Astrocyte of the hippocampus (primary cell): Measurements from ENCODE around the gene ST6GALNAC3.

ENCODE experiments used
- DNase-seq: peaks from one replicate; pipeline ENCODE4 v3.0.0; 2011; ENCODE audit warnings: low read depth, low spot score

ST6GALNAC3 gene

DNA sequence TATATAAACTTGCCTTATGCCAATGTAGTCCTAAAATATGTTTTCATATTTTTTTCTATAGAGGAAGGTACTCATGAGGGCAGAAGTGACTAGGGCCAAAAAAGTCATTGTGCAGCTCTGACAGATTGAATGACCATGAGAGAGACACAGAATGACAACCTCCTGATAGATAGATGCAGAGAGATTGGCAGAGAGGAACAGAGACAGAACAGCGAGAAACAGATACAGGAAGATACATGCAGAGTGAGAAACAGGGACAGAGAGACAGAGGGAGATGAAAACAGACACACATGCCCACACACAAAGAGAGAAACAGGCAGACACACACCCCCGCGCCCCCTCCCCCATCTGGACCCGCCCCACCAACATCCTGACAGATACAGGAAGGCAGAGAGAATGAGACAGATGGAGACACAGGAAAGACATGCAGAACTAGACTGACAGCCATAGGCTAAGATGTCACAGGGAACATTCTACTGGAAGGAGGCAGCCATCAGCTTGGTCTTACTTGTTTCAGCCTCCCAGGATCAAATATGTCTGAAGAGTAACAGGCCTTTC, 211.1 kb downstream of the ST6GALNAC3 start:
- DNase-seq, result no peak

GRCh38 chr1:76287917-76288316, 213.4 kb downstream of the ST6GALNAC3 start:
- no peak for DNase-seq

DNA sequence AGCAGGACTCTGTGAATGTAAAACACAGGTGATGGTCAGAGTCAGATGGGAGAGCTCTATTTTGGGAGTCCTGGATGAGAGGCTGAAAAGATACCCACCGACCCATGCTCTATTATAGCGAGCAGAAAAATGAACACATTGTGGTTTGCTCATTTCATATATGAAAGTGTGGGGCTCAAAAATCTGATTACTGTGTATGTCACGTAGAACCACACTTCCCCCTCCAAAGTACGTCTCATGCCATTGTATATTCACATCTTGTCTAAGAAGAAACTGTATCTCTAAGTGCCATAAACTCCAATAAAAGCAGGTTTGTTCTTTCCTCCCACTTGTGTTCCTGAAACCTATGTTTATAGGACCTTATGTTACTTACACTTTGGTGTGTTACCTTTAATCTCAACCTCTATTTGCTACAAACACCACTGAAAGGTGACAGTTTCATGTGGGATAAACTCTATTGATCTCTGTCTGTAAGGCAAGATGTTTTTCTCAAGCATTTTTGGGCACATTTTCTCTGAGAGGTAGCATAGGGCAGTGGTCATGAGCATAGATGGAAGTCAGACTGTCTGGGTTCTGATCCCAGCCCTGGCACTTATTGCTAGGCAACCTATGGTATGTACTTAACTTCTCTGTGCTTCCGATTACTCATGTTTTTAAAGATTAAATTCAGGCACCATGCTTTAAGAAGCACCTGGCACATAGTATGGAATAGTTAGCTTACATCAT, 214.4 kb downstream of the ST6GALNAC3 start:
- no peak for DNase-seq

GRCh38 chr1:76289692-76290091, 215.1 kb downstream of the ST6GALNAC3 start:
- DNase-seq, result peak; percentile 8

DNA sequence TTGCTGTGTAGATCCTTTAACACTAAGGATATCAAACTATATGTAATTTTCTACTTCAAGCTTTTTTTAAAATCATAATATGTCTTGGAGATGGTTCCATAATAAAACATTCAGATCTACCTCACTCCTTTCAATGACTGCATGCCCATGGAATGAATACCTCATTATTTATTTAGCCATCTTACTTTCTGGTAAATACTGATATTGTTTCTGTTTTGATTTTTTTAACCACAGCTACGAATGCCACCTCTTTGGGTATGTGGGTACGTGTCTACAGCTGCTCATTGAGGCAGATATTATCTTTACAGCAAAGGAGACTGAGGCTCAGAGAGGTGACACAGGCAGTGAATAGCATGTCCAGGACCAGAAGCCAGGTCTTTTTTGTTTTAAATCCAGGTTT, 215.7 kb downstream of the ST6GALNAC3 start:
- DNase-seq, result peak; percentile 33

GRCh38 chr1:76291191-76291590, 216.6 kb downstream of the ST6GALNAC3 start:
- DNase-seq, result peak; percentile 25

GRCh38 chr1:76291737-76292136, 217.2 kb downstream of the ST6GALNAC3 start:
- no peak for DNase-seq

- no peak for DNase-seq
Observed at GRCh38 chr1:76292418-76293184, 218.1 kb downstream of the ST6GALNAC3 start.

- no peak for DNase-seq
Observed at GRCh38 chr1:76293831-76294230, 219.3 kb downstream of the ST6GALNAC3 start.

DNA sequence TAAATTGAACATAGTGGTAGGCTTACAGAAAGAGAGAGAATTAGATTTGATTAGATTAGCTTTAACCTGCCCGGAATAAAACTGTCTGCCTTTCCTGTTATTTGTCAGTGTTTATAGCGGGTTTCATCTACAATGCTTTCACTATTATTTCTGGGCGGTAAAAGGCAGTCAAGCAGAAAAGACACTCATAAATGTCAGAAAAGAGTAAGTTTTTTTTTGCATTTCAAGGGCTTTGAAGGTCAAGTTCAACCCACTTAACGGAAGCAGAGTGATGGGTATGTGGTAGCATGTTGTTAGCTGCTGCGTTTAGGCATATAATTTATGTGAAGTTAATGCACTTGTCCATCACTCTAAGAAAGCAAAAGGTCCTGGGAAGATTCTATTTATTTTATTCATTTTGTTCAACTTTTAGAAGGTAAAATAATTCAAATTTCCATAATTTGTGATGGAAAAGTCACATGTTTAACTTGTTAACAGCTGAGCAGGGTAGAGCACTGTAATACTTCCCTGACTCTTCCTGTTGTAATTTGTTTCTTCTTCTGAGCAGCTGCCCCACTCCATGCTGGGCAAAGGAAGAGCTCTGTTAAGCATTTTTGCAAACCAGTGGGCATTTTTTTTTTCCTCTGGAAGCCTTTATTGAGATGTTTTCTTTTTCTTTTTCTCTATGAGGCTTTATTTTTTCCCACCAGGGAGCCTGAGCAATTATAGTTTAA, 220.1 kb downstream of the ST6GALNAC3 start:
- DNase-seq, result no peak

DNA sequence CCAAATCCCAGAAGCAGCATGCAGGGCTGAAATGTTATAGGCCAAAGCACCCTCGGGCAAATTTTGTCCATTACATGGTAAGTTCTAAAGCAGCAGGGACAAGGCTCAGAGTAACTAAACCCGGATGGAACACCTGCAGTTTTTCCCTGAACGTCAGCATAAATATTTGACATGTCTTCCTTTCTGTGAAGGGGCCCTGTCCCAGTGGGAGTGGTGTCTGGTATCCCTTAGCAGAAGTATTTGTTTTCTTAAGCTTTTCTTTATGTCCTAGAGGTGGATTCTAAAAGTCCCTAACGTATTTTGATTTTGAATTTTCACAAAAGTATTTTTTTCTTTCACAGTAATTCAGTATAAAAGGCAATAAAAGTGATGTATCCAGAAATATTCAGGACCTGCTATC, 223.9 kb downstream of the ST6GALNAC3 start:
- no peak for DNase-seq

DNA sequence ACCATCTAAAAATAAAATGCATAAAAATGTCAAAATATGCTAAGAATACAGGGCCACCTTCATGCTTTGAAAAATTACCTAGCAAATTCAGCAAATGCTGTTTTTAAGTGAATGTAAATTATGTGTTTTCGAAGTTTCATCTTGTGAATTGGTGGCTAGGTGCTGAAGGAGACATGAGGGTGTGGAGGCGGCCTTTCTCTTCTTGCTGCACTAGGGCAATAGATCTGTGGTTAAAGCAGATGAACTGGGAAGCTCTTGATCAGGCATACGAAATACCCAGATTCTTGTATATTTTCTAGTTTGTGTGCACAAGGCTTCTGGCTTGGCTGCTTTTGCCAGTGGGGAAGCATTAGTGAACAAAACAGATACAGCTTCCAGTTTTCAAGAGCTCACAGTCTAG, 224.5 kb downstream of the ST6GALNAC3 start:
- DNase-seq, result no peak

DNA sequence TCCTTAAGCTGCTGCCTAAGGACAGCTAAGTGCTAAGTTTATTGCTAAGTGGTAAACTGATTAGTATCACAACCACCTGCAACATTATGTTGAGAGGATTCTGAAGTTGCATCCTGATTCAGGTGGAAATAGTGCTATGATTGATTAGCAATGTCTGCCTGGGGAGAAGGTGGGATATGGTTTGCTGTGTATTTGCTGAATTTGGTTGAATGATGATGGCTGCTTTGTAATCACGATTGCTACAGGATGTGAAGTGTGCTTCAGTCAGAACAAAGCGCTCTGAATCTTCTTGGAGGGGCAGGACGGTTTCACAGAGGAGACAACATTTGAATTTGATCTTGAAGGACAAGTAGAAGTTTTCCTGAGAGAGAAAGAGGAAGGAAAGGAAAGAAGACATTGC, 226.0 kb downstream of the ST6GALNAC3 start:
- DNase-seq, result no peak

- DNase-seq, result peak; percentile 5
Observed at GRCh38 chr1:76302711-76303339, 228.3 kb downstream of the ST6GALNAC3 start.

- DNase-seq, result no peak
Observed at GRCh38 chr1:76303340-76303717, 228.8 kb downstream of the ST6GALNAC3 start.

DNA sequence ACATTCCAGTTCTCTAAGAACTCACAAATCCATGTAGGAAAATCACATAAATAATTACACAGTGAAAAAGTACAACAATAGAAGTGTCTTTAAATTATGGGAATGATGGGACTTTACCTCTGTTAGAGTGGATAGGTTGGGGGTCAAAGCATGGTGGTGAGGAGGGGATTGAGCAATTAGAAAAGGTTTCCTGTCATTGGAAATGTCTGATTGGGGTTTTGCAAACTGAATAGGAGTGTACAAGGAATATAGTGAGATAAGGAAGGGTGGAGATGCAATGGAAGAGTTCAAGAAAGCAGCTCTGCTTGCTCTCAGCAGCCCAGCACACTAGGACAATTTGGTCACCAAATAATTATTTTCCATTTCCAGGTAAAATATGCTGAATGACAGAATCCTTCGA, 238.8 kb downstream of the ST6GALNAC3 start:
- no peak for DNase-seq

- DNase-seq, result peak; percentile 23
Observed at GRCh38 chr1:76314730-76315129, 240.2 kb downstream of the ST6GALNAC3 start.

- DNase-seq, result no peak
Observed at GRCh38 chr1:76317299-76317900, 242.9 kb downstream of the ST6GALNAC3 start.

GRCh38 chr1:76330991-76331603, 256.6 kb downstream of the ST6GALNAC3 start:
- DNase-seq, result peak; percentile 76

- no peak for DNase-seq
Observed at GRCh38 chr1:76335882-76336281, 261.3 kb downstream of the ST6GALNAC3 start.

DNA sequence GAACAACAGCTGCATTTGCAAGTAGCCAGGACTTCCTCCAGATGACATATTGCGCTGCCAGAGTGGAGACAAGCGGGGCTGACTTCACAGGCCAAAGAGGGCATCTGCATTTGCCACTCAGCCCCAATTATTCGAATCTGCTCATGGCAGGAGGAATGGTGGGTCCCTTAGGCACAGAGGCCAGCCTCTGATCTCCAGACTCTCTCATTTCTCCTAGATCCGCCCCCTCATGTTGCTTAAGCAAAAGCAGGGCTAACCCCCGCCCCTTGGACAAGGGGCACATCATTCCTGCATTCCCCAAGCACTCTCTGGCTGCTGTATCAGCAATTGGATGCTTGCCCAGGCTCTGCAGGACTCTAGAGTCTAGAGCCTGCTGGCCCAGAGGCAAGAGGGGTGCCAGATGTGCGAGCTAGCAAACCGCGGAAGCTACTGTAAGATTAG, 262.4 kb downstream of the ST6GALNAC3 start:
- DNase-seq, result peak; percentile 82
